Panc1 (cell line): ENCODE results near the gene RSU1. TPM values are rescaled to one million over a fixed set of nuclear protein-coding genes. Genes with fewer than 3 reads are reported as not detected.

Source experiments
- ATAC-seq: fragments of 200-7000 bp; cut with Tn5 transposase; 2 replicates; pipeline ENCODE4 v1.9.1; 2020; ENCODE audit warnings: mild to moderate bottlenecking, moderate library complexity
- BruUV-seq: library from RNA; stranded (reverse); fragments of 400-500 nt; replicated peaks from 2 replicates; lab custom pipeline; 2021; lab: Mats Ljungman, UMichigan
- CTCF ChIA-PET: fragments of 300-600 bp; sonication (Branson Sonifier 250); formaldehyde crosslinking; loops from one replicate; lab custom pipeline; 2022; ENCODE audit warnings: antibody characterized with exemption; lab: Charles Lee
- POLR2A ChIA-PET: fragments of 300-600 bp; sonication (Branson Sonifier 250); formaldehyde crosslinking; loops from one replicate; lab custom pipeline; 2022; ENCODE audit warnings: antibody characterized with exemption; lab: Charles Lee
- DNase-seq: peaks from one replicate; pipeline ENCODE4 v3.0.0-alpha.2; 2010; ENCODE audit warnings: low read depth, low spot score
- H3K27ac ChIP-seq: 2 replicates; pipeline ENCODE4 v1.5.1; 2011; ENCODE audit warnings: mild to moderate bottlenecking, low read length, inconsistent platforms
- H3K27me3 ChIP-seq: fragments of 200-500 bp; sonication (Bioruptor generic); 2 replicates; pipeline ENCODE4 v1.6.0; 2014; ENCODE audit warnings: low read length, inconsistent platforms; ENCODE audit not compliant: control insufficient read depth, insufficient read depth
- H3K36me3 ChIP-seq: fragments of 200-500 bp; sonication (Bioruptor generic); 2 replicates; pipeline ENCODE4 v1.5.1; 2014; ENCODE audit warnings: inconsistent platforms, mild to moderate bottlenecking, low read length, moderate library complexity; ENCODE audit not compliant: control insufficient read depth, insufficient read depth
- H3K4me1 ChIP-seq: 2 replicates; pipeline ENCODE4 v1.5.1; 2011; ENCODE audit warnings: inconsistent platforms, mild to moderate bottlenecking, low read length, moderate library complexity; ENCODE audit not compliant: control insufficient read depth, insufficient read depth
- H3K4me3 ChIP-seq, 2 experiments: 2 replicates each; pipeline ENCODE4 v1.5.1; 2011 to 2012; ENCODE audit warnings: low read depth in 2 of 2, low read length in 2 of 2, mild to moderate bottlenecking in 2 of 2, inconsistent platforms in 1 of 2, moderate library complexity in 1 of 2
- H3K9me3 ChIP-seq: fragments of 200-500 bp; sonication (Bioruptor generic); 2 replicates; pipeline ENCODE4 v1.5.1; 2014; ENCODE audit warnings: low read depth, mild to moderate bottlenecking, inconsistent platforms, low read length, moderate library complexity; ENCODE audit not compliant: control insufficient read depth, insufficient read depth
- CTCF ChIP-seq: fragments of 450-650 bp; IDR thresholded peaks from 2 replicates; pipeline ENCODE4 v1.5.1; 2017; ENCODE audit warnings: mild to moderate bottlenecking
- POLR2AphosphoS5 ChIP-seq: IDR thresholded peaks from 2 replicates; pipeline ENCODE4 v1.6.1; 2012; ENCODE audit warnings: mild to moderate bottlenecking, low read depth, low read length, moderate library complexity
- REST ChIP-seq, 2 experiments: IDR thresholded peaks; 2 replicates each; pipeline ENCODE4 v1.6.1; 2011 to 2012; ENCODE audit warnings: low read depth in 2 of 2, control low read depth in 1 of 2, low read length in 1 of 2, mild to moderate bottlenecking in 1 of 2, moderate library complexity in 1 of 2; ENCODE audit not compliant: insufficient read depth in 1 of 2
- SIN3A ChIP-seq: IDR thresholded peaks from 2 replicates; pipeline ENCODE4 v1.6.1; 2012; ENCODE audit warnings: low read depth, mild to moderate bottlenecking, low read length, moderate library complexity, borderline replicate concordance; ENCODE audit not compliant: insufficient read depth
- TCF7L2 ChIP-seq: IDR thresholded peaks from 2 replicates; pipeline ENCODE4 v1.6.1; 2011; ENCODE audit warnings: mild to moderate bottlenecking, low read depth, low read length, inconsistent platforms
- in situ Hi-C: cut with HindIII; loops from 2 replicates; pipeline ENCODE4 v1.10.0; 2016; ENCODE audit warnings: low sequenced_read_pairs, low pct_unique_long_range_greater_than_20kb
- intact Hi-C: fragments of 100-400 bp; cut with micrococcal nuclease; formaldehyde crosslinking; loops from one replicate; pipeline ENCODE4 v1.10.0; 2022; ENCODE audit not compliant: unreplicated experiment
- total RNA-seq: library from RNA; stranded (reverse); gene quantifications from one replicate; pipeline ENCODE4 v1.2.1, GENCODE V29; 2021; ENCODE audit not compliant: unreplicated experiment

Gene RSU1
- total RNA-seq, 1 experiment from 2014 or later: 55.6 TPM

GRCh38 chr10:16663444-16663843, 153.8 kb downstream of the RSU1 start:
- no TSS peak for BruUV-seq
- no peak overlapping the region for H3K27ac ChIP-seq
- no peaks in the 10 kb centered on the region for H3K9me3 ChIP-seq
- H3K4me3 ChIP-seq: no peak overlapping the region
- H3K27me3 ChIP-seq: no peaks in the 10 kb centered on the region
- TF ChIP-seq CTCF (no peak), TCF7L2 (no peak)
- in situ Hi-C loops: no loop called here
- ChIA-PET CTCF (no interaction called here), POLR2A (no interaction called here)
- H3K4me1 ChIP-seq: no peaks in the 10 kb centered on the region
- intact Hi-C loops: no loop called here
- ATAC-seq (no peak), DNase-seq (no peak)
- no peaks in the 10 kb centered on the region for H3K36me3 ChIP-seq

- Histone ChIP-seq H3K4me3 (no peak overlapping the region), H3K27ac (no peak overlapping the region), H3K36me3 (no peaks in the 10 kb centered on the region), H3K9me3 (no peaks in the 10 kb centered on the region), H3K4me1 (no peaks in the 10 kb centered on the region), H3K27me3 (no peaks in the 10 kb centered on the region)
- ChIA-PET POLR2A (no interaction called here), CTCF (no interaction called here)
- in situ Hi-C loops (no loop called here), intact Hi-C loops (no loop called here)
- no TSS peak for BruUV-seq
- no peak for DNase-seq
- TF ChIP-seq REST (IDR thresholded peaks at IDR 0.05; ENCODE audit: insufficient read depth in 1 of 2, low read depth in 2 of 2, low read length in 1 of 2) (no peak), POLR2AphosphoS5 (no peak), CTCF (no peak), SIN3A (no peak)
- ATAC-seq: no peak
Observed at GRCh38 chr10:16662923-16663322, 154.3 kb downstream of the RSU1 start.

GRCh38 chr10:16656895-16657294, 160.3 kb downstream of the RSU1 start:
- CTCF ChIA-PET: no interaction called here
- POLR2A ChIA-PET: no interaction called here
- H3K4me3 ChIP-seq: no peak overlapping the region
- no peaks in the 10 kb centered on the region for H3K9me3 ChIP-seq
- no peak for ATAC-seq
- H3K36me3 ChIP-seq: no peaks in the 10 kb centered on the region
- H3K27ac ChIP-seq: no peak overlapping the region
- H3K4me1 ChIP-seq: no peaks in the 10 kb centered on the region
- no peak for TF ChIP-seq TCF7L2
- TF ChIP-seq CTCF: no peak
- TF ChIP-seq REST (IDR thresholded peaks at IDR 0.05; ENCODE audit: insufficient read depth in 1 of 2, low read depth in 2 of 2, low read length in 1 of 2): no peak
- no peak for TF ChIP-seq SIN3A
- no peak for TF ChIP-seq POLR2AphosphoS5
- in situ Hi-C loops (no loop called here), intact Hi-C loops (no loop called here)
- H3K27me3 ChIP-seq: no peaks in the 10 kb centered on the region
- DNase-seq: no peak
- no TSS peak for BruUV-seq
